K562 (cell line): ENCODE measurements around the gene CLCA1. TPM values are rescaled to one million over a fixed set of nuclear protein-coding genes. Genes with fewer than 3 reads are reported as not detected.

ENCODE experiments used
- PHF21A ChIP-seq: fragments of 450-650 bp; IDR thresholded peaks from 2 replicates; pipeline ENCODE4 v1.6.1; 2017; ENCODE audit warnings: low read depth, borderline replicate concordance
- PML ChIP-seq: IDR thresholded peaks from 2 replicates; pipeline ENCODE4 v1.6.1; 2012; ENCODE audit warnings: low read length, inconsistent platforms
- RBM14 ChIP-seq: fragments of 200-400 bp; formaldehyde crosslinking; IDR thresholded peaks from 2 replicates; pipeline ENCODE4 v1.6.1; 2018; ENCODE audit warnings: low read depth, mild to moderate bottlenecking, low read length, moderate library complexity, borderline replicate concordance; ENCODE audit not compliant: insufficient read depth
- polyA plus RNA-seq, 8 experiments: library from polyadenylated mRNA; depleted of rRNA in 4 of 8; stranded (reverse) in 5 of 8; unstranded in 3 of 8; fragments of >200 nt; fragmentation: Nextera tagmentation in 2 of 8; fragmentation: Illumina TruSeq in 1 of 8; extraction: Ambion mirVana in 2 of 8; extraction: Trizol in 1 of 8; gene quantifications; 2 replicates each; pipeline versions ENCODE4 v1.2.1 to v1.2.3, GENCODE V29; 2011 to 2014; ENCODE audit warnings: inconsistent platforms in 1 of 8, missing spikeins in 1 of 8
- total RNA-seq, 7 experiments: library from RNA; depleted of rRNA in 6 of 7; stranded (reverse); fragments of >200 nt in 6 of 7; fragmentation: Illumina TruSeq in 2 of 7; extraction: Trizol in 2 of 7; gene quantifications; 2 replicates each; pipeline versions ENCODE4 v1.2.1 to v1.2.3, GENCODE V29; 2011 to 2021; ENCODE audit warnings: low replicate concordance in 1 of 7
- TF ChIP-seq, protein P1 (sequence below): fragments of 450-650 bp; IDR thresholded peaks from 2 replicates; pipeline ENCODE4 v1.6.1; 2016; ENCODE audit warnings: low read depth

CLCA1 gene
- total and polyA plus RNA-seq, 9 of the 15 experiments (the other 6 are each of a cell fraction or from before 2014, with no cell fraction given) = 0.03 to 0.08 (median 0.04) TPM; not detected in 6

GRCh38 chr1:86445919-86446318 lies 22.8 kb upstream of the CLCA1 start (continued):
- TF ChIP-seq PML = no peak
- TF ChIP-seq, protein P1, sequence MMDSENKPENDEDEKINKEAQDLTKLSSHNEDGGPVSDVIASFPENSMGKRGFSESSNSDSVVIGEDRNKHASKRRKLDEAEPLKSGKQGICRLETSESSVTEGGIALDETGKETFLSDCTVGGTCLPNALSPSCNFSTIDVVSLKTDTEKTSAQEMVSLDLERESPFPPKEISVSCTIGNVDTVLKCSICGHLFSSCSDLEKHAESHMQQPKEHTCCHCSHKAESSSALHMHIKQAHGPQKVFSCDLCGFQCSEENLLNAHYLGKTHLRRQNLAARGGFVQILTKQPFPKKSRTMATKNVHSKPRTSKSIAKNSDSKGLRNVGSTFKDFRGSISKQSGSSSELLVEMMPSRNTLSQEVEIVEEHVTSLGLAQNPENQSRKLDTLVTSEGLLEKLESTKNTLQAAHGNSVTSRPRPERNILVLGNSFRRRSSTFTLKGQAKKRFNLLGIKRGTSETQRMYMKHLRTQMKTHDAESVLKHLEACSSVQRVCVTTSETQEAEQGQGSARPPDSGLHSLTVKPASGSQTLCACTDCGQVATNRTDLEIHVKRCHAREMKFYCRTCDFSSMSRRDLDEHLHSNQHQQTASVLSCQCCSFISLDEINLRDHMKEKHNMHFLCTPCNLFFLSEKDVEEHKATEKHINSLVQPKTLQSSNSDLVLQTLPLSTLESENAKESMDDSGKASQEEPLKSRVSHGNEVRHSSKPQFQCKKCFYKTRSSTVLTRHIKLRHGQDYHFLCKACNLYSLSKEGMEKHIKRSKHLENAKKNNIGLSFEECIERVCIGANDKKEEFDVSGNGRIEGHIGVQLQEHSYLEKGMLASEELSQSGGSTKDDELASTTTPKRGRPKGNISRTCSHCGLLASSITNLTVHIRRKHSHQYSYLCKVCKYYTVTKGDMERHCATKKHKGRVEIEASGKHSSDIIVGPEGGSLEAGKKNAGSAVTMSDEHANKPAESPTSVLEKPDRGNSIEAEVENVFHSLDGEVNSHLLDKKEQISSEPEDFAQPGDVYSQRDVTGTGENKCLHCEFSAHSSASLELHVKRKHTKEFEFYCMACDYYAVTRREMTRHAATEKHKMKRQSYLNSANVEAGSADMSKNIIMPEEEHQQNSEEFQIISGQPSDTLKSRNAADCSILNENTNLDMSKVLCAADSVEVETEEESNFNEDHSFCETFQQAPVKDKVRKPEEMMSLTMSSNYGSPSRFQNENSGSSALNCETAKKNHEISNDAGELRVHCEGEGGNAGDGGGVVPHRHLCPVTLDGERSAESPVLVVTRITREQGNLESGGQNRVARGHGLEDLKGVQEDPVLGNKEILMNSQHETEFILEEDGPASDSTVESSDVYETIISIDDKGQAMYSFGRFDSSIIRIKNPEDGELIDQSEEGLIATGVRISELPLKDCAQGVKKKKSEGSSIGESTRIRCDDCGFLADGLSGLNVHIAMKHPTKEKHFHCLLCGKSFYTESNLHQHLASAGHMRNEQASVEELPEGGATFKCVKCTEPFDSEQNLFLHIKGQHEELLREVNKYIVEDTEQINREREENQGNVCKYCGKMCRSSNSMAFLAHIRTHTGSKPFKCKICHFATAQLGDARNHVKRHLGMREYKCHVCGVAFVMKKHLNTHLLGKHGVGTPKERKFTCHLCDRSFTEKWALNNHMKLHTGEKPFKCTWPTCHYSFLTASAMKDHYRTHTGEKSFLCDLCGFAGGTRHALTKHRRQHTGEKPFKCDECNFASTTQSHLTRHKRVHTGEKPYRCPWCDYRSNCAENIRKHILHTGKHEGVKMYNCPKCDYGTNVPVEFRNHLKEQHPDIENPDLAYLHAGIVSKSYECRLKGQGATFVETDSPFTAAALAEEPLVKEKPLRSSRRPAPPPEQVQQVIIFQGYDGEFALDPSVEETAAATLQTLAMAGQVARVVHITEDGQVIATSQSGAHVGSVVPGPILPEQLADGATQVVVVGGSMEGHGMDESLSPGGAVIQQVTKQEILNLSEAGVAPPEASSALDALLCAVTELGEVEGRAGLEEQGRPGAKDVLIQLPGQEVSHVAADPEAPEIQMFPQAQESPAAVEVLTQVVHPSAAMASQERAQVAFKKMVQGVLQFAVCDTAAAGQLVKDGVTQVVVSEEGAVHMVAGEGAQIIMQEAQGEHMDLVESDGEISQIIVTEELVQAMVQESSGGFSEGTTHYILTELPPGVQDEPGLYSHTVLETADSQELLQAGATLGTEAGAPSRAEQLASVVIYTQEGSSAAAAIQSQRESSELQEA = no peak
- TF ChIP-seq PHF21A = no peak
- TF ChIP-seq RBM14 = no peak
